Stomach (tissue), 9 donors: ENCODE results near the gene ABCD3. TPM values are rescaled to one million over a fixed set of nuclear protein-coding genes. Genes with fewer than 3 reads are reported as not detected.

ENCODE experiments used
- DNase-seq, 2 donors: peaks; one replicate each; pipeline versions ENCODE4 v3.0.0 to v3.0.0-alpha.2; 2013 to 2019
- H3K27ac ChIP-seq, 5 donors: fragments of 200-600 bp in 4 of 5; sonication (generic) in 4 of 5; one replicate each; pipeline ENCODE4 v1.5.1; 2013 to 2019; ENCODE audit warnings: mild to moderate bottlenecking in 1 of 5, moderate library complexity in 1 of 5
- H3K27me3 ChIP-seq, 3 donors: fragments of 200-600 bp; sonication (generic); one replicate each; pipeline ENCODE4 v1.5.1; 2017 to 2019; ENCODE audit warnings: mixed run types in 1 of 3
- H3K36me3 ChIP-seq, 4 donors: fragments of 200-600 bp; sonication (generic); 1 replicate in 3 of 4; 2 replicates in 1 of 4; pipeline ENCODE4 v1.5.1; 2016 to 2019
- H3K4me1 ChIP-seq, 4 donors: fragments of 200-600 bp; sonication (generic); one replicate each; pipeline ENCODE4 v1.5.1; 2016 to 2019
- H3K4me3 ChIP-seq, 4 donors: fragments of 200-600 bp; sonication (generic) in 3 of 4; one replicate each; pipeline ENCODE4 v1.5.1; 2016 to 2019; ENCODE audit warnings: mild to moderate bottlenecking in 1 of 4
- H3K9me3 ChIP-seq, 4 donors: fragments of 200-600 bp; sonication (generic); one replicate each; pipeline ENCODE4 v1.5.1; 2016 to 2019
- EP300 ChIP-seq: sonication (generic); formaldehyde crosslinking; IDR thresholded peaks from one replicate; pipeline ENCODE4 v1.6.1; 2017; ENCODE audit warnings: antibody characterized with exemption
- POLR2A ChIP-seq, 4 donors: fragments of 450-650 bp; IDR thresholded peaks; one replicate each; pipeline ENCODE4 v1.6.1; 2016; ENCODE audit warnings: antibody characterized with exemption in 4 of 4, control low read depth in 2 of 4, mild to moderate bottlenecking in 1 of 4, moderate library complexity in 1 of 4
- POLR2AphosphoS5 ChIP-seq, 3 donors: sonication (generic); formaldehyde crosslinking; IDR thresholded peaks; one replicate each; pipeline ENCODE4 v1.6.1; 2016; ENCODE audit warnings: antibody characterized with exemption in 3 of 3
- WGBS, 5 donors: extraction: QIAGEN DNeasy Blood & Tissue Kit in 3 of 5; methylation state at CpG; one replicate each; pipeline versions ENCODE4 v1.1.5 to v1.1.7; 2013 to 2018; 5-methylcytosine and 5-hydroxymethylcytosine counted together
- intact Hi-C: fragments of 100-400 bp; cut with DNase I; formaldehyde crosslinking; loops from one replicate; pipeline ENCODE4 v1.15.1; 2023; ENCODE audit warnings: low total_unique reads
- polyA plus RNA-seq, 3 donors: library from polyadenylated mRNA; stranded (reverse); fragments of 200-250 nt; gene quantifications; one replicate each; pipeline ENCODE4 v1.2.3, GENCODE V29; 2013
- total RNA-seq, 5 donors: library from RNA; depleted of rRNA; stranded (reverse); fragments of >200 nt; gene quantifications; one replicate each; pipeline versions ENCODE4 v1.1.0 to v1.2.3, GENCODE V29; 2014 to 2016
- TF ChIP-seq, protein P1 (sequence below), 7 experiments: fragments of 450-650 bp in 4 of 7; fragments of 200-600 bp in 3 of 7; sonication (generic) in 3 of 7; IDR thresholded peaks; one replicate each; pipeline ENCODE4 v1.5.1; 2016 to 2019; ENCODE audit warnings: antibody characterized with exemption in 7 of 7, control low read depth in 2 of 7, mild to moderate bottlenecking in 1 of 7
- donor health status: healthy with polysubstance abuse.
- donor health status: Bipolar disorder and iron deficiency.
- donor health status: healthy.

ABCD3 gene
- total and polyA plus RNA-seq, 8 donors, result 8.8 to 124 (median 18.4) TPM

DNA sequence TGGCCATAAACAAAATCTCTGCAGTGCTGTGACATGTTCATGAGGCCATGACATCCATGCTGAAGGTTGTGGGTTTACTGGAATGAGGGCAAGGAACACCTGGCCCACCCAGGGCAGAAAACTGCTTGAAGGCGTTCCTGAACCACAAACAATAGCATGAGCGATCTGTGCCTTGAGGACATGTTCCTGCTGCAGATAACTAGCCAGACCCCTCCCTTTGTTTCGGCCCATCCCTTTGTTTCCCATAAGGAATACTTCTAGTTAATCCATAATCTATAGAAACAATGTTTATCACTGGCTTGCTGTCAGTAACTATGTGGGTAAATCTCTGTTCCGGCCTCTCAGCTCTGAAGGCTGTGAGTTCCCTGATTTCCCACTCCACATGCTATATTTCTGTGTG, 28.9 kb upstream of the ABCD3 start:
- WGBS, 5 donors, result 67 to 75% (median 73%) methylated on average over 4 of the region's 4 CpGs
- TF ChIP-seq POLR2A (IDR thresholded peaks at IDR 0.05) (no peak), EP300 (no peak), POLR2AphosphoS5 (IDR thresholded peaks at IDR 0.05) (no peak)
- TF ChIP-seq, protein P1, sequence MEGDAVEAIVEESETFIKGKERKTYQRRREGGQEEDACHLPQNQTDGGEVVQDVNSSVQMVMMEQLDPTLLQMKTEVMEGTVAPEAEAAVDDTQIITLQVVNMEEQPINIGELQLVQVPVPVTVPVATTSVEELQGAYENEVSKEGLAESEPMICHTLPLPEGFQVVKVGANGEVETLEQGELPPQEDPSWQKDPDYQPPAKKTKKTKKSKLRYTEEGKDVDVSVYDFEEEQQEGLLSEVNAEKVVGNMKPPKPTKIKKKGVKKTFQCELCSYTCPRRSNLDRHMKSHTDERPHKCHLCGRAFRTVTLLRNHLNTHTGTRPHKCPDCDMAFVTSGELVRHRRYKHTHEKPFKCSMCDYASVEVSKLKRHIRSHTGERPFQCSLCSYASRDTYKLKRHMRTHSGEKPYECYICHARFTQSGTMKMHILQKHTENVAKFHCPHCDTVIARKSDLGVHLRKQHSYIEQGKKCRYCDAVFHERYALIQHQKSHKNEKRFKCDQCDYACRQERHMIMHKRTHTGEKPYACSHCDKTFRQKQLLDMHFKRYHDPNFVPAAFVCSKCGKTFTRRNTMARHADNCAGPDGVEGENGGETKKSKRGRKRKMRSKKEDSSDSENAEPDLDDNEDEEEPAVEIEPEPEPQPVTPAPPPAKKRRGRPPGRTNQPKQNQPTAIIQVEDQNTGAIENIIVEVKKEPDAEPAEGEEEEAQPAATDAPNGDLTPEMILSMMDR (IDR thresholded peaks at IDR 0.05), result no peak
- H3K27me3 ChIP-seq, result no peaks in the 10 kb centered on the region
- intact Hi-C loops, result no loop called here
- H3K36me3 ChIP-seq, result no peaks in the 10 kb centered on the region
- peaks cover 0 to 6% (median 2%) of the 10 kb centered on the region in 4 donors for H3K9me3 ChIP-seq
- H3K4me1 ChIP-seq, result peaks cover 5 to 18% (median 9%) of the 10 kb centered on the region in 4 donors
- DNase-seq, result no peak
- no peak overlapping the region for H3K27ac ChIP-seq
- no peak overlapping the region for H3K4me3 ChIP-seq

DNA sequence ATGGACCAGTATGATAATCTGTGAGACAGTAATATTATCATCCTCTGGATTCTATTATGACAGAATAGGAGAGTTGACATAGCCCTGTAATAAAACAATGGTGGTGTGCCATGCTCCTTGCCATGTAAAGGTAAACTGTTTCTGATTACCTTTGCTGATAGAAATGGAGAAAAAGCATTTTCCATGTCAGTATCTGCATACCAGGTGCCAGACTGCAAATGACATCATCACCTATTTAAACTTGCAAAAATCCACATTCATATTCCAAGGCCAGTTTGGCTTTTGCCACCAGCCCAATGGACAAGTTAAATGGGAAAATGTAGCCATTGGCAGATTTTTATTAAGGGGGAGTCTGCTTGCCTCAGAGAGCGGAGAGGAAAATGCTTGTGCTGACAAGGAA, 23.9 kb upstream of the ABCD3 start:
- Histone ChIP-seq H3K27me3 (no peaks in the 10 kb centered on the region), H3K36me3 (no peaks in the 10 kb centered on the region), H3K4me1 (peaks cover 0 to 5% (median 0%) of the 10 kb centered on the region in 4 donors), H3K27ac (no peak overlapping the region), H3K9me3 (peaks cover 0 to 4% (median under 1%) of the 10 kb centered on the region in 4 donors), H3K4me3 (no peak overlapping the region)
- 84 to 100% (median 93%) methylated on average over 1 of the region's 1 CpG for WGBS, 5 donors
- TF ChIP-seq POLR2A (IDR thresholded peaks at IDR 0.05) (no peak), POLR2AphosphoS5 (IDR thresholded peaks at IDR 0.05) (no peak), EP300 (no peak)
- TF ChIP-seq, protein P1 (IDR thresholded peaks at IDR 0.05), result no peak
- no peak for DNase-seq
- intact Hi-C loops, result no loop called here

DNA sequence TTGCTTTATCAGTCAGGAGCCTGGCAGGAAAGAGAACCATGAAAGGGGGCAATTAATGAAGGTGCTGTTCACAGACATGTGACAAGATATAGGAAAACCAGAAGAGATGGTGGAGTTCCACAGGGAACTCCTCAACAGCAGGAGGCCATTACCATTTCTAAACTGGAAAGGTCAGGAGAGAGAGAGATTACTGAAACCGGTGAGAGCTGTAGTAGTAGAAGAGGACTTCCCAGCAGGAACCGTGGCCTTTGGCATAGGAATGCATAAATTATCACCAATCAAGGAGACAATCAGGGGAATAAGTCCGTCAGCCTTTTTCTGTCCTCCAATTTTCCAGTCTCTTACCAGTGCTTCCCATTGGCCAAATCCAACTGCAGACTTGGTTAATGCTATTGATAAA, 23.0 kb upstream of the ABCD3 start:
- TF ChIP-seq POLR2A (IDR thresholded peaks at IDR 0.05), result no peak
- no peak for TF ChIP-seq EP300
- TF ChIP-seq, protein P1 (IDR thresholded peaks at IDR 0.05), result no peak
- TF ChIP-seq POLR2AphosphoS5 (IDR thresholded peaks at IDR 0.05), result no peak
- WGBS, 5 donors, result 57 to 70% (median 66%) methylated on average over 3 of the region's 3 CpGs
- no peak overlapping the region for H3K27ac ChIP-seq
- DNase-seq, result no peak
- no peak overlapping the region for H3K4me3 ChIP-seq
- H3K27me3 ChIP-seq, result no peaks in the 10 kb centered on the region
- H3K4me1 ChIP-seq, result peaks cover 0 to 5% (median 0%) of the 10 kb centered on the region in 4 donors
- H3K36me3 ChIP-seq, result no peaks in the 10 kb centered on the region
- intact Hi-C loops, result no loop called here
- H3K9me3 ChIP-seq, result no peaks in the 10 kb centered on the region

DNA sequence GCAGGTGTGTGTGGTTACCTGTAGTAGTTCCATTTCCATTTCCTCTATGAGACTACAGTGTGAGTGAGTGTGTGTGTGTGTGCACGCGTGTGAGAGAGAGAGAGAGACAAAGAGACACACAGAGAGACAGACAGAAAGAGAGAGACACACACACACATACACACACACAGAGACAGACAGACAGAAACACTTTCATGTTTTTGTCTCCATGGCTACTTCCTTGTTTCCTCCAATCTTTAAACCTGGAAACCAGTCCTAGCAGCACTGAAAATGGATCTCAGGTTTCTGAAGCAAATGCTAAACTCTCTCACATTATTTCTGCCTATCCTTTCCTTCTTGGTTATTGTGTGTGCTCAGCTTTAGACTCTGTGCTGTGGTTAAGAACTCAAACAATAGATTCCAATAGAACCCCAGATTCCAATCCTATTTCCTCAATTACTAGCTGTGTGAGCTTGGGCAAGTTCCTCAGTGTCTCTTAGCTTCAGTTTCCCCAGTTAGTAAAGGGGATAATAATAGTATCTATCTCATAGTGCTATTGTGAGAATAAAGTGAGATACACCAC, 22.4 kb upstream of the ABCD3 start:
- intact Hi-C loops, result no loop called here
- peaks cover 0 to 5% (median 0%) of the 10 kb centered on the region in 4 donors for H3K4me1 ChIP-seq
- TF ChIP-seq POLR2A (IDR thresholded peaks at IDR 0.05), result no peak
- no peak for TF ChIP-seq POLR2AphosphoS5 (IDR thresholded peaks at IDR 0.05)
- H3K27ac ChIP-seq, result no peak overlapping the region
- WGBS, 5 donors, result 89 to 97% (median 94%) methylated on average over 2 of the region's 2 CpGs
- peak in 1 of 2 donors; percentile 48 for DNase-seq
- no peaks in the 10 kb centered on the region for H3K36me3 ChIP-seq
- no peak overlapping the region for H3K4me3 ChIP-seq
- H3K9me3 ChIP-seq, result no peaks in the 10 kb centered on the region
- H3K27me3 ChIP-seq, result no peaks in the 10 kb centered on the region

DNA sequence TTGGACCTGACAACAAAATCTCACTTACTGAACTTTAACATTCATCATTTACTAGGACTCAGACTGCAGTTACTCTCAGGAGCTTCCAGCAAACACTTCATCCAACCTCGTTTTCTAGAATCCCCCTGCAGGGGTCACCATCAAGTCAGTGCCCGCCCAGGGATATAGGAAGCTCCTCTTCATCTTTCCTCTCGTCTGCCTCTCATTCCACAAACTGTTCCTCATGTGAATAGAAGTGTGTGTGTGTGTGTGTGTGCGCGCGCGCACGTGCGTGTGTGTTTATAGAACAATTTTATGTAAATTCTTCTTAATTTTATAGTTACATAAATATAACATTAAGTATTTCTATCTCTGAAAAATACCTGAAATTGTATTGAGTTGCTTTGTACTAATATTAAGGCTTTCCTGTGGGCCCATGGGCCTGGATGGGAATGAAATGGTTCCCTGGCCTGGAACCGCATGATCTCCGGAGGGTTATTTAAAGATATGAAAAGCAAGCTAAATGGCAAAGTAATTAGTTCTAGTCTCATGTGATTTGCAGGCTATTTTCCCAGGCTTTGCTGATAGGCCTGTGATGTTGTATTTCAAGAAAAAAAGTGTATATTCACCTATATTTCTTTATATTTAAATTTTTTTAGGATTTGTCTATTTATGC, 21.7 kb upstream of the ABCD3 start:
- H3K27me3 ChIP-seq, result no peaks in the 10 kb centered on the region
- intact Hi-C loops, result no loop called here
- TF ChIP-seq, protein P1 (IDR thresholded peaks at IDR 0.05), result no peak
- TF ChIP-seq EP300 (no peak), POLR2A (IDR thresholded peaks at IDR 0.05) (no peak)
- H3K4me3 ChIP-seq, result no peak overlapping the region
- no peak overlapping the region for H3K27ac ChIP-seq
- 83 to 89% (median 85%) methylated on average over 11 of the region's 11 CpGs for WGBS, 5 donors
- H3K9me3 ChIP-seq, result no peaks in the 10 kb centered on the region
- DNase-seq, result no peak
- no peaks in the 10 kb centered on the region for H3K36me3 ChIP-seq
- peaks cover 0 to 5% (median 0%) of the 10 kb centered on the region in 4 donors for H3K4me1 ChIP-seq
